OCI-LY7 (cell line): ENCODE results near the gene UBE2C.

Experiments
- CTCF ChIP-seq: fragments of 200-600 bp; sonication (generic); conservative IDR thresholded peaks from 2 replicates; pipeline ENCODE4 v1.5.1; 2014; ENCODE audit warnings: mild to moderate bottlenecking, antibody characterized with exemption, low read length, moderate library complexity, mixed read lengths
- EZH2phosphoT487 ChIP-seq: fragments of 200-600 bp; sonication (generic); IDR thresholded peaks from 2 replicates; pipeline ENCODE4 v1.6.1; 2018; ENCODE audit warnings: low read depth, borderline replicate concordance, mild to moderate bottlenecking, mixed run types, antibody characterized with exemption, low read length, moderate library complexity, mixed read lengths

DNA sequence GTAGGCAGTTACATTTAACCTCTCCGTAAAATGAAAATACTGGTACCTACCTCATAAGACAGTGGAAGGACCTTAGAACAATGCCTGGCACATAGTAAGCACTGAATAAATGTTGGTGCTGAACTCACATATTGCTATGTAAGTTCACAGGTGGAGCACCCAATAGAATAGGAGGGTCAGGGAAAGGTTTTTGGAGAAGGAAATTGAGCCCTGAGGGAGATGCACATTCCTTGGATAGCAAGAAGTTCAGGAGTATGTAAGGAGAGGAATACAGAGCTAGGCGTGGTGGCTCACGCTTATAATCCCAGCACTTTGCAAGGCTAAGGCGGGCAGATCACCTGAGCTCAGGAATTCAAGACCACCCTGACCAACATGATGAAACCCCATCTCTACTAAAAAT is 7.0 kb downstream of the UBE2C start:
- TF ChIP-seq CTCF = no peak
- no peak for TF ChIP-seq EZH2phosphoT487
